ENCODE results near the gene CHM. TPM values are rescaled to one million over a fixed set of nuclear protein-coding genes. Genes with fewer than 3 reads are reported as not detected.

Gene CHM
- total RNA-seq, 1 donor from 2014 or later = 22.9 TPM

DNA sequence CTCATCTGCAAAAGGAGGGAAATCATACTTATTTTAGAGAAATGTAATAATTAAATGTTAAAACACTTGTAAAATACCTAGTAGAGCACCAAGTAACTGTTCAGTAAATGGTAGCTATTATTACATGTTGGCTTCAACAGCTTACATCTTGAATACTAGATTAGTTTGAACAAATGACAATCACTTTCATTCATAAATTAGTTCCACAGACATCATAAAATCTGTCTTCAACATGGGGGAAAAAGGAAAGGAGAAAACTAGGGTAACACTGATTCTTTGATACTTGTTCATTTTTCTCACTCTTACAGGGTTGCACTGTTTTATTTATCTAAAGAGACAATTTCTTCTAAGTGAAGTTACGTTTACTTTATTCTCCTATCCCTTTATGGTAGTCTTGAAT lies 51.7 kb downstream of the CHM start:
- intact Hi-C loops (cut with micrococcal nuclease) = no loop called here
- ATAC-seq (ENCODE audit: low read depth) (no peak), DNase-seq (no peak)
- Mint-ChIP-seq H3K27ac (no peak overlapping the region), H3K9me3 (no peaks in the 10 kb centered on the region), H3K4me3 (no peak overlapping the region), H3K27me3 (no peaks in the 10 kb centered on the region), H3K4me1 (peaks cover 33% of the 10 kb centered on the region), H3K36me3 (ENCODE audit: low read depth) (no peaks in the 10 kb centered on the region)
- no peak for TF ChIP-seq CTCF (IDR thresholded peaks at IDR 0.05)
- ChIA-PET CTCF (no interaction called here), POLR2A (no interaction called here)

- H3K4me1 Mint-ChIP-seq = peaks cover 32% of the 10 kb centered on the region
- ATAC-seq (ENCODE audit: low read depth) = no peak
Observed at GRCh38 chrX:85994797-85995196, 52.6 kb downstream of the CHM start.

DNA sequence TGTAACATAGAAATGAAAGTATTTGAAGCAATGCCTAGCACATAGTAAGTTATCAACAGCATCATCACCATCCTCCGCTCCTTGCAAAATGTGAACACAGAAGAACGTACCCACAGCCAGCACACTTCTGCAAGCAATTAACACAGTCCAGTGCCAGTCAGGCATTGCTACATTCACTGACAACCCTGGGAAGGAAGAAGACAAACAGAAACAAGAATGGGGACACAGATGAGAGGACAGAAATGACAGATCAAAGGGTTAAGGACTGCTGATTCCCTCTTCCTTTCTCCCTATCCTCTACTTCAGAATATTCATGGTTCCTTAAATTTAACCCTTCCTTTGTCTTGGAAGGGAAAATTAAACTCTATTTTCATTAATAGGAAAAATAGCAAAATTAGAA lies 53.1 kb downstream of the CHM start:
- no peak for ATAC-seq (ENCODE audit: low read depth)
- no peak overlapping the region for H3K27ac Mint-ChIP-seq
- ChIA-PET CTCF (no interaction called here), POLR2A (no interaction called here)
- no peaks in the 10 kb centered on the region for H3K36me3 Mint-ChIP-seq (ENCODE audit: low read depth)
- TF ChIP-seq CTCF (IDR thresholded peaks at IDR 0.05) = no peak
- peaks cover 37% of the 10 kb centered on the region for H3K4me1 Mint-ChIP-seq
- intact Hi-C loops (cut with micrococcal nuclease) = no loop called here
- H3K9me3 Mint-ChIP-seq = no peaks in the 10 kb centered on the region
- no peak overlapping the region for H3K4me3 Mint-ChIP-seq
- no peak for DNase-seq
- no peaks in the 10 kb centered on the region for H3K27me3 Mint-ChIP-seq

More at GRCh38 chrX:85994797-85995196, 52.6 kb downstream of the CHM start:
- H3K4me3 Mint-ChIP-seq = no peak overlapping the region
- no peaks in the 10 kb centered on the region for H3K27me3 Mint-ChIP-seq
- DNase-seq = no peak
- ChIA-PET POLR2A (interaction anchor here (0.7 kb wide), 1 partner anchor 23 kb away, joined by 14 read pairs; no protein-coding TSS in a partner anchor), CTCF (no interaction called here)
- intact Hi-C loops (cut with micrococcal nuclease) = no loop called here
- no peaks in the 10 kb centered on the region for H3K36me3 Mint-ChIP-seq (ENCODE audit: low read depth)
- H3K9me3 Mint-ChIP-seq = no peaks in the 10 kb centered on the region
- no peak overlapping the region for H3K27ac Mint-ChIP-seq
- no peak for TF ChIP-seq CTCF (IDR thresholded peaks at IDR 0.05)

DNA sequence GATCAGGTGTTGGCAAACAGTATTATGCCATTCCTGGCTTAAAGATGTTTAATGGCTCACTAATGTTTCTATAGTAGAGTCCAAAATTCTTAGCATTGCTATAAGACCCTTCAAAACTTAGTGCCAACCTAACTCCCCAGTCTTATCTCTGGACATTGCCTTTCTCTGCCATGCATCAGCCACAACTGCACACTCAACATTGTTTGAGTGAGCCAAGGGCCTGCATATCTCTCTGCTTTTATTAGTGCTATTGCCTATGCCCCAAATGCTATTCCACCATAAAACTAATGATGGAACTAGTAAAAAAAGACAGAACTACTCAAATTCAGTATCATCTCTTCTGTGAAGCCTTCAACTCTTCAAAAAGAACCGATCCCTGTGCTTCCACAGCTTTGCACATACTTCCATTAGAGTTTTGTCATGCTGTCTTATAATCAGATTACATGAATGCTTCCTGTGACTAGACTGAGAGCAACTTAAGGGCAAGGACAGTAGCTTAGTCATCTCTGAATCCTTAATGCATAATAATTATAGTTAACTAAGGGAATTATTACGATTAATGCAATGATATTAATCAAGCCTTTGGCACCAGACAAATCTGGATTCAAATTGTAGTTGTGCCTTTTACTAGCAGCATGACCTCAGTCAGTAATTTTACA lies 53.7 kb downstream of the CHM start:
- H3K9me3 Mint-ChIP-seq = no peaks in the 10 kb centered on the region
- no peak overlapping the region for H3K4me3 Mint-ChIP-seq
- H3K27ac Mint-ChIP-seq = no peak overlapping the region
- TF ChIP-seq CTCF (IDR thresholded peaks at IDR 0.05) = no peak
- ATAC-seq (ENCODE audit: low read depth) = no peak
- intact Hi-C loops (cut with micrococcal nuclease) = no loop called here
- CTCF ChIA-PET = no interaction called here
- no peaks in the 10 kb centered on the region for H3K36me3 Mint-ChIP-seq (ENCODE audit: low read depth)
- no peaks in the 10 kb centered on the region for H3K27me3 Mint-ChIP-seq
- POLR2A ChIA-PET = no interaction called here
- peaks cover 42% of the 10 kb centered on the region for H3K4me1 Mint-ChIP-seq
- DNase-seq = no peak

DNA sequence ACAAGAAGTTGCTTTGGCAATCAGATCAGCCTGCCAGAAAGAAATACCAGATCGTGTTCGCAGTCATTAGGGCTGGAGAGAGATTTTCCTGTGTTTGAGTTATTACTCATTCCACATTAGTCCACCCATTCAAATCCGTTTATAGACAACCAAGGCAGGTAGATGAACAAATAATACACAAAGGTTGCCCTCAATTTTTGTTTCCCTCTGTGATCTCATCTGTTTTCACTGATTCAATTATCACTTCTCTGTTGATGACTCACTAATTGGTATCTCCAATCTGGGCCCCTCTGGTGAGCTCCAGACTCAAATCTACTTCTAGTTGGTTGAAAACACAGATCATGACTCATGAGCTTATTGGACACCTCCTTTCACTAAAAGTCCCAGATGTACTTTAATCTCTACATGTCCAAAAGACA lies 54.5 kb downstream of the CHM start:
- Mint-ChIP-seq H3K27ac (no peak overlapping the region), H3K9me3 (no peaks in the 10 kb centered on the region), H3K27me3 (no peaks in the 10 kb centered on the region), H3K36me3 (ENCODE audit: low read depth) (no peaks in the 10 kb centered on the region), H3K4me1 (peaks cover 51% of the 10 kb centered on the region), H3K4me3 (no peak overlapping the region)
- intact Hi-C loops (cut with micrococcal nuclease) = no loop called here
- ATAC-seq (ENCODE audit: low read depth) = no peak
- ChIA-PET POLR2A (no interaction called here), CTCF (no interaction called here)
- no peak for DNase-seq
- no peak for TF ChIP-seq CTCF (IDR thresholded peaks at IDR 0.05)

Data from activated B cell treated with CpG ODN at 0.5 μM for 24 hours (primary cell).